ENCODE data around the gene FBRSL1. TPM values are rescaled to one million over a fixed set of nuclear protein-coding genes. Genes with fewer than 3 reads are reported as not detected.
"Not testable (repeated sequence)": the region's sequence is repeated elsewhere in the genome, so short reads cannot be mapped to it uniquely, and the experiment has no call there.

FBRSL1 gene
- total RNA-seq, 2 experiments from 2014 or later, result 38.8 to 41.7 TPM

GRCh38 chr12:132525011-132525832 lies 35.3 kb downstream of the FBRSL1 start:
- H3K27me3 Mint-ChIP-seq, result no peaks in the 10 kb centered on the region
- no peak for DNase-seq
- ChIA-PET POLR2A (no interaction called here), CTCF (interaction anchor here (0.6 to 5.0 kb wide), 4 partner anchors 10 to 137 kb away, joined by 6 to 61 read pairs (median 15); no protein-coding TSS in a partner anchor)
- intact Hi-C loops (cut with micrococcal nuclease), result loop anchor here (10.0 kb wide), 1 partner anchor 60 kb away; no protein-coding TSS in a partner anchor
- peaks cover 1% of the 10 kb centered on the region for H3K4me1 Mint-ChIP-seq (ENCODE audit: low read depth)
- H3K9me3 Mint-ChIP-seq, result no peaks in the 10 kb centered on the region
- H3K4me3 Mint-ChIP-seq, result no peak overlapping the region
- no peak overlapping the region for H3K27ac Mint-ChIP-seq
- no peaks in the 10 kb centered on the region for H3K36me3 Mint-ChIP-seq

GRCh38 chr12:132525833-132526455 lies 36.0 kb downstream of the FBRSL1 start:
- POLR2A ChIA-PET, result no interaction called here
- no peaks in the 10 kb centered on the region for H3K27me3 Mint-ChIP-seq

GRCh38 chr12:132527186-132527882 lies 37.4 kb downstream of the FBRSL1 start:
- H3K4me3 Mint-ChIP-seq, result no peak overlapping the region
- ChIA-PET CTCF (interaction anchor here (2.4 kb wide), 1 partner anchor 113 kb away, joined by 11 read pairs; no protein-coding TSS in a partner anchor), POLR2A (no interaction called here)
- no peaks in the 10 kb centered on the region for H3K27me3 Mint-ChIP-seq
- H3K9me3 Mint-ChIP-seq, result no peaks in the 10 kb centered on the region
- no peaks in the 10 kb centered on the region for H3K4me1 Mint-ChIP-seq (ENCODE audit: low read depth)
- DNase-seq, result no peak
- intact Hi-C loops (cut with micrococcal nuclease), result loop anchor here (10.0 kb wide), 1 partner anchor 63 kb away; no protein-coding TSS in a partner anchor
- no peaks in the 10 kb centered on the region for H3K36me3 Mint-ChIP-seq
- H3K27ac Mint-ChIP-seq, result no peak overlapping the region

More at GRCh38 chr12:132525833-132526455, 36.0 kb downstream of the FBRSL1 start:
- no peak for DNase-seq
- no peaks in the 10 kb centered on the region for H3K9me3 Mint-ChIP-seq
- no peak overlapping the region for H3K4me3 Mint-ChIP-seq
- H3K36me3 Mint-ChIP-seq, result no peaks in the 10 kb centered on the region
- H3K27ac Mint-ChIP-seq, result no peak overlapping the region
- CTCF ChIA-PET, result interaction anchor here (2.4 kb wide), 1 partner anchor 111 kb away, joined by 11 read pairs; no protein-coding TSS in a partner anchor
- intact Hi-C loops (cut with micrococcal nuclease), result loop anchor here (10.0 kb wide), 1 partner anchor 61 kb away; no protein-coding TSS in a partner anchor
- no peaks in the 10 kb centered on the region for H3K4me1 Mint-ChIP-seq (ENCODE audit: low read depth)

GRCh38 chr12:132527883-132528264 lies 37.9 kb downstream of the FBRSL1 start:
- no peaks in the 10 kb centered on the region for H3K27me3 Mint-ChIP-seq
- intact Hi-C loops (cut with micrococcal nuclease), result loop anchor here (10.0 kb wide), 1 partner anchor 63 kb away; no protein-coding TSS in a partner anchor
- no peak for DNase-seq
- no peaks in the 10 kb centered on the region for H3K36me3 Mint-ChIP-seq
- no peak overlapping the region for H3K27ac Mint-ChIP-seq
- CTCF ChIA-PET, result interaction anchor here (2.4 kb wide), 1 partner anchor 113 kb away, joined by 11 read pairs; no protein-coding TSS in a partner anchor
- no peak overlapping the region for H3K4me3 Mint-ChIP-seq
- POLR2A ChIA-PET, result no interaction called here
- H3K9me3 Mint-ChIP-seq, result no peaks in the 10 kb centered on the region
- no peaks in the 10 kb centered on the region for H3K4me1 Mint-ChIP-seq (ENCODE audit: low read depth)

GRCh38 chr12:132528564-132529106 lies 38.7 kb downstream of the FBRSL1 start:
- CTCF ChIA-PET, result interaction anchor here (0.9 kb wide), 1 partner anchor 32 kb away, joined by 3 read pairs; no protein-coding TSS in a partner anchor
- POLR2A ChIA-PET, result no interaction called here
- Mint-ChIP-seq H3K4me1 (ENCODE audit: low read depth) (no peaks in the 10 kb centered on the region), H3K36me3 (no peaks in the 10 kb centered on the region), H3K27me3 (no peaks in the 10 kb centered on the region), H3K4me3 (no peak overlapping the region), H3K27ac (no peak overlapping the region), H3K9me3 (no peaks in the 10 kb centered on the region)
- intact Hi-C loops (cut with micrococcal nuclease), result loop anchor here (10.0 kb wide), 1 partner anchor 64 kb away; no protein-coding TSS in a partner anchor
- no peak for DNase-seq

- Mint-ChIP-seq H3K36me3 (no peaks in the 10 kb centered on the region), H3K27ac (no peak overlapping the region), H3K4me3 (no peak overlapping the region), H3K27me3 (no peaks in the 10 kb centered on the region), H3K9me3 (no peaks in the 10 kb centered on the region), H3K4me1 (ENCODE audit: low read depth) (no peaks in the 10 kb centered on the region)
- intact Hi-C loops (cut with micrococcal nuclease), result loop anchor here (10.0 kb wide), 1 partner anchor 64 kb away; no protein-coding TSS in a partner anchor
- POLR2A ChIA-PET, result no interaction called here
- no peak for DNase-seq
- CTCF ChIA-PET, result interaction anchor here (0.9 to 1.0 kb wide), 2 partner anchors 32 to 114 kb away, joined by 3 to 4 read pairs; no protein-coding TSS in a partner anchor
Observed at GRCh38 chr12:132529156-132529839, 39.3 kb downstream of the FBRSL1 start.

GRCh38 chr12:132529906-132530305 lies 40.0 kb downstream of the FBRSL1 start:
- Mint-ChIP-seq H3K27me3 (no peaks in the 10 kb centered on the region), H3K4me1 (ENCODE audit: low read depth) (no peaks in the 10 kb centered on the region), H3K36me3 (no peaks in the 10 kb centered on the region), H3K4me3 (no peak overlapping the region), H3K9me3 (no peaks in the 10 kb centered on the region), H3K27ac (no peak overlapping the region)
- ChIA-PET CTCF (interaction anchor here (1.0 kb wide), 1 partner anchor 115 kb away, joined by 4 read pairs; no protein-coding TSS in a partner anchor), POLR2A (no interaction called here)
- intact Hi-C loops (cut with micrococcal nuclease), result loop anchor here (10.0 kb wide), 1 partner anchor 65 kb away; no protein-coding TSS in a partner anchor
- DNase-seq, result no peak

GRCh38 chr12:132530447-132530846 lies 40.5 kb downstream of the FBRSL1 start:
- no peaks in the 10 kb centered on the region for H3K4me1 Mint-ChIP-seq (ENCODE audit: low read depth)
- H3K27ac Mint-ChIP-seq, result no peak overlapping the region
- intact Hi-C loops (cut with micrococcal nuclease), result no loop called here
- no peaks in the 10 kb centered on the region for H3K36me3 Mint-ChIP-seq
- no peaks in the 10 kb centered on the region for H3K27me3 Mint-ChIP-seq
- H3K4me3 Mint-ChIP-seq, result no peak overlapping the region
- no peak for DNase-seq
- ChIA-PET CTCF (no interaction called here), POLR2A (no interaction called here)
- H3K9me3 Mint-ChIP-seq, result peaks cover 4% of the 10 kb centered on the region

GRCh38 chr12:132530851-132531250 lies 40.9 kb downstream of the FBRSL1 start:
- CTCF ChIA-PET, result no interaction called here
- no peaks in the 10 kb centered on the region for H3K27me3 Mint-ChIP-seq
- intact Hi-C loops (cut with micrococcal nuclease), result no loop called here

GRCh38 chr12:132532711-132533583 lies 43.0 kb downstream of the FBRSL1 start:
- H3K27me3 Mint-ChIP-seq; CTCF ChIA-PET; intact Hi-C loops (cut with micrococcal nuclease); DNase-seq; H3K4me3 Mint-ChIP-seq; H3K27ac Mint-ChIP-seq; H3K4me1 Mint-ChIP-seq (ENCODE audit: low read depth); H3K36me3 Mint-ChIP-seq; POLR2A ChIA-PET: not testable (repeated sequence)
- H3K9me3 Mint-ChIP-seq, result peaks cover 17% of the 10 kb centered on the region

More at GRCh38 chr12:132530851-132531250, 40.9 kb downstream of the FBRSL1 start:
- DNase-seq, result no peak
- Mint-ChIP-seq H3K4me1 (ENCODE audit: low read depth) (no peaks in the 10 kb centered on the region), H3K36me3 (no peaks in the 10 kb centered on the region), H3K4me3 (no peak overlapping the region), H3K27ac (no peak overlapping the region), H3K9me3 (peaks cover 8% of the 10 kb centered on the region)
- POLR2A ChIA-PET, result no interaction called here
